ENCODE measurements around the gene KLF1.

DNA sequence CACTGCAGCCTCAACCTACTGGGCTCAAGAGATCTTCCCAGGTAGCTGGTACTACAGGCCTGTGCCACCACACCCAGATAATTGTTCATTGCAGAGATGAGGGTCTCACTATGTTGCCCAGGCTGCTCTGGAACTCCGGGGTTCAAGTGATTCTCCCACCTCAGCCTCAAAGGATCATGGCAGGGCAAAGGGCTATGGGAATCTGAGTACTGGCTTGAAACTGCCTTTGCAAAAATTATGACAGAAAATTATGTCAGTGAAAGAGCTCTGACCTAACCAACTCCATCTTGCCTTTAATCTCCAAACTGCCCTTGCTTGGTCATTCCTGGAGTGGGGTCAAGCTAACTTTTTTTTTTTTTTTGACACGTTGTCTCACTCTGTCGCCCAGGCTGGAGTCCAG lies 4.4 kb downstream of the KLF1 start:
- TF ChIP-seq, protein P1, sequence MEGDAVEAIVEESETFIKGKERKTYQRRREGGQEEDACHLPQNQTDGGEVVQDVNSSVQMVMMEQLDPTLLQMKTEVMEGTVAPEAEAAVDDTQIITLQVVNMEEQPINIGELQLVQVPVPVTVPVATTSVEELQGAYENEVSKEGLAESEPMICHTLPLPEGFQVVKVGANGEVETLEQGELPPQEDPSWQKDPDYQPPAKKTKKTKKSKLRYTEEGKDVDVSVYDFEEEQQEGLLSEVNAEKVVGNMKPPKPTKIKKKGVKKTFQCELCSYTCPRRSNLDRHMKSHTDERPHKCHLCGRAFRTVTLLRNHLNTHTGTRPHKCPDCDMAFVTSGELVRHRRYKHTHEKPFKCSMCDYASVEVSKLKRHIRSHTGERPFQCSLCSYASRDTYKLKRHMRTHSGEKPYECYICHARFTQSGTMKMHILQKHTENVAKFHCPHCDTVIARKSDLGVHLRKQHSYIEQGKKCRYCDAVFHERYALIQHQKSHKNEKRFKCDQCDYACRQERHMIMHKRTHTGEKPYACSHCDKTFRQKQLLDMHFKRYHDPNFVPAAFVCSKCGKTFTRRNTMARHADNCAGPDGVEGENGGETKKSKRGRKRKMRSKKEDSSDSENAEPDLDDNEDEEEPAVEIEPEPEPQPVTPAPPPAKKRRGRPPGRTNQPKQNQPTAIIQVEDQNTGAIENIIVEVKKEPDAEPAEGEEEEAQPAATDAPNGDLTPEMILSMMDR (IDR thresholded peaks at IDR 0.05), result no peak
- TF ChIP-seq JUN (IDR thresholded peaks at IDR 0.05) (no peak), CHD2 (IDR thresholded peaks at IDR 0.05; ENCODE audit: low read length, partially characterized antibody) (no peak), KDM1A (IDR thresholded peaks at IDR 0.05; ENCODE audit: low read depth) (no peak), EP300 (IDR thresholded peaks at IDR 0.05) (no peak), HOXA7 (CRISPR knock-in tag; IDR thresholded peaks at IDR 0.05) (no peak), CEBPB (IDR thresholded peaks at IDR 0.05) (no peak), NPAS2 (CRISPR knock-in tag; IDR thresholded peaks at IDR 0.05; ENCODE audit: borderline replicate concordance) (no peak), MYC (IDR thresholded peaks at IDR 0.05; ENCODE audit: borderline replicate concordance, low read length) (no peak), RCOR1 (IDR thresholded peaks at IDR 0.05; ENCODE audit: low read depth, low read length) (no peak), HDAC2 (IDR thresholded peaks at IDR 0.05) (no peak)
- TF ChIP-seq, protein P2, sequence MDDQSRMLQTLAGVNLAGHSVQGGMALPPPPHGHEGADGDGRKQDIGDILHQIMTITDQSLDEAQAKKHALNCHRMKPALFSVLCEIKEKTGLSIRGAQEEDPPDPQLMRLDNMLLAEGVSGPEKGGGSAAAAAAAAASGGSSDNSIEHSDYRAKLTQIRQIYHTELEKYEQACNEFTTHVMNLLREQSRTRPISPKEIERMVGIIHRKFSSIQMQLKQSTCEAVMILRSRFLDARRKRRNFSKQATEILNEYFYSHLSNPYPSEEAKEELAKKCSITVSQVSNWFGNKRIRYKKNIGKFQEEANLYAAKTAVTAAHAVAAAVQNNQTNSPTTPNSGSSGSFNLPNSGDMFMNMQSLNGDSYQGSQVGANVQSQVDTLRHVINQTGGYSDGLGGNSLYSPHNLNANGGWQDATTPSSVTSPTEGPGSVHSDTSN (IDR thresholded peaks at IDR 0.05), result no peak
